ENCODE measurements around the gene CSDE1. TPM values are rescaled to one million over a fixed set of nuclear protein-coding genes. Genes with fewer than 3 reads are reported as not detected.

The CSDE1 gene
- total and polyA plus RNA-seq, 4 donors: 135 to 591 (median 294) TPM

DNA sequence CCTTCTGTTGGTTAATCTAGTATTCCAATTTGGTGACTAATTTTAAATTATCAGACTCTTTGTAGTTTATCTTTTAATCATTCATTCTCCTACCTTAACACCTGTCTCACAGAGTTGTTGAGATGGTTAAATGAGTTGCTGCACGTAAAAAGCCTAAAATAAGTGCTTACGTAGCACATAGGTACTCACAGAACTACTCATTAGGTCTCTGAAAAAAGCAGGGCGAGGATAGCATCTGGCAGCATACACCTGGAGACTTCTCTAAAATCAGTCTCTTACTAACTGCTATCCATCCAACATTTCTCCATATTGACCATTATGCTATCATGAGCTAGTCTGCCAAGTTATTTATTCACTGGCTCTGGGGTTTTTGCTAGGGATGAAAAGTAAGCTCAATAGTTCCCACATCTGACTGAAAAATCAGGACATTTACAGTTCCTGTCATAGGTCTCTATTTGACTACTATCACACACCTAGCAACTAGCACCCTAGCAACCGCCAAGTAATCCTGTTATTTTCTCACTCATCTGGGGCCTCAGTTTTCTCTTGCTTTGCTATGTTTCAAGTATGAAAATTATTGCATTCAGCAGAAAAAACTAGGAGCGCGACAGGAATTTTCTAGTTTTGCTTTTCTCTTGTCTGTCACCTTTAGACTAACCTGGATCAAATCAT is 11.2 kb downstream of the CSDE1 start:
- Histone ChIP-seq H3K4me1 (ENCODE audit: control insufficient read depth in 5 of 5, insufficient read depth in 5 of 5, low read length in 5 of 5) (peaks cover 0 to 38% (median 2%) of the 10 kb centered on the region in 5 donors), H3K27me3 (ENCODE audit: control insufficient read depth in 3 of 3, insufficient read depth in 3 of 3, low read length in 2 of 3) (no peaks in the 10 kb centered on the region), H3K4me3 (no peak overlapping the region), H3K9ac (ENCODE audit: insufficient read depth in 1 of 2, low read length in 2 of 2) (no peak overlapping the region), H3K27ac (ENCODE audit: low read depth in 1 of 2, low read length in 1 of 2) (no peak overlapping the region), H3K9me3 (ENCODE audit: control insufficient read depth in 4 of 4, insufficient read depth in 3 of 4, low read length in 3 of 4) (no peaks in the 10 kb centered on the region), H3K36me3 (ENCODE audit: control insufficient read depth in 4 of 4, insufficient read depth in 4 of 4, low read length in 4 of 4) (peaks cover 7 to 29% (median 13%) of the 10 kb centered on the region in 4 donors)
- WGBS, 2 donors: 86 to 89% methylated on average over 6 of the region's 6 CpGs
- TF ChIP-seq, protein P1, sequence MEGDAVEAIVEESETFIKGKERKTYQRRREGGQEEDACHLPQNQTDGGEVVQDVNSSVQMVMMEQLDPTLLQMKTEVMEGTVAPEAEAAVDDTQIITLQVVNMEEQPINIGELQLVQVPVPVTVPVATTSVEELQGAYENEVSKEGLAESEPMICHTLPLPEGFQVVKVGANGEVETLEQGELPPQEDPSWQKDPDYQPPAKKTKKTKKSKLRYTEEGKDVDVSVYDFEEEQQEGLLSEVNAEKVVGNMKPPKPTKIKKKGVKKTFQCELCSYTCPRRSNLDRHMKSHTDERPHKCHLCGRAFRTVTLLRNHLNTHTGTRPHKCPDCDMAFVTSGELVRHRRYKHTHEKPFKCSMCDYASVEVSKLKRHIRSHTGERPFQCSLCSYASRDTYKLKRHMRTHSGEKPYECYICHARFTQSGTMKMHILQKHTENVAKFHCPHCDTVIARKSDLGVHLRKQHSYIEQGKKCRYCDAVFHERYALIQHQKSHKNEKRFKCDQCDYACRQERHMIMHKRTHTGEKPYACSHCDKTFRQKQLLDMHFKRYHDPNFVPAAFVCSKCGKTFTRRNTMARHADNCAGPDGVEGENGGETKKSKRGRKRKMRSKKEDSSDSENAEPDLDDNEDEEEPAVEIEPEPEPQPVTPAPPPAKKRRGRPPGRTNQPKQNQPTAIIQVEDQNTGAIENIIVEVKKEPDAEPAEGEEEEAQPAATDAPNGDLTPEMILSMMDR (IDR thresholded peaks at IDR 0.05; ENCODE audit: control extremely low read depth, extremely low read depth): no peak
- ATAC-seq (ENCODE audit: insufficient read depth, low FRiP score): no peak
- no peak for DNase-seq

DNA sequence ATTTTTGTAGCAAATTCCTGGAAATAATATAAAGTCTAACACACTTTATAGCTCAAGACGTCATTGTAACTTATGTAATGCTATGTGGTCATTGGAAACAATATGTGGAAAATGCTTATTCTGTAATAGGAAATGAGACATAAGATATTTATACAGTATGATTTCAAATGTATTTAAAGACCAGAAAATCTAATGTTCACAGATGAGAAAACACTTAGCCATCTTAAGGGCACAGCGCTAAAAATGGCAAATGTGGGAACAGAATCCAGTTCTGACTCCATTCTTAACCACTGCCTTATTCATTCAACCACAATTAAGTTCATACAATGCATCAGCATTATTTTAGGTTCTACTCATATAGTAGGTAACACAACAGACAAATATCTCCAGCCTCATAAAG is 12.5 kb downstream of the CSDE1 start:
- peaks cover 0 to 34% (median 0%) of the 10 kb centered on the region in 5 donors for H3K4me1 ChIP-seq (ENCODE audit: control insufficient read depth in 5 of 5, insufficient read depth in 5 of 5, low read length in 5 of 5)
- ATAC-seq (ENCODE audit: insufficient read depth, low FRiP score) (no peak), DNase-seq (no peak)
- H3K36me3 ChIP-seq (ENCODE audit: control insufficient read depth in 4 of 4, insufficient read depth in 4 of 4, low read length in 4 of 4): peaks cover 11 to 30% (median 16%) of the 10 kb centered on the region in 4 donors
- no peak overlapping the region for H3K4me3 ChIP-seq
- no peak overlapping the region for H3K27ac ChIP-seq (ENCODE audit: low read depth in 1 of 2, low read length in 1 of 2)
- no peak overlapping the region for H3K9ac ChIP-seq (ENCODE audit: insufficient read depth in 1 of 2, low read length in 2 of 2)
- 64% methylated on average over 2 of the region's 2 CpGs for WGBS, 2 donors
- TF ChIP-seq, protein P1 (IDR thresholded peaks at IDR 0.05; ENCODE audit: control extremely low read depth, extremely low read depth): no peak
- H3K9me3 ChIP-seq (ENCODE audit: control insufficient read depth in 4 of 4, insufficient read depth in 3 of 4, low read length in 3 of 4): no peaks in the 10 kb centered on the region
- H3K27me3 ChIP-seq (ENCODE audit: control insufficient read depth in 3 of 3, insufficient read depth in 3 of 3, low read length in 2 of 3): no peaks in the 10 kb centered on the region

DNA sequence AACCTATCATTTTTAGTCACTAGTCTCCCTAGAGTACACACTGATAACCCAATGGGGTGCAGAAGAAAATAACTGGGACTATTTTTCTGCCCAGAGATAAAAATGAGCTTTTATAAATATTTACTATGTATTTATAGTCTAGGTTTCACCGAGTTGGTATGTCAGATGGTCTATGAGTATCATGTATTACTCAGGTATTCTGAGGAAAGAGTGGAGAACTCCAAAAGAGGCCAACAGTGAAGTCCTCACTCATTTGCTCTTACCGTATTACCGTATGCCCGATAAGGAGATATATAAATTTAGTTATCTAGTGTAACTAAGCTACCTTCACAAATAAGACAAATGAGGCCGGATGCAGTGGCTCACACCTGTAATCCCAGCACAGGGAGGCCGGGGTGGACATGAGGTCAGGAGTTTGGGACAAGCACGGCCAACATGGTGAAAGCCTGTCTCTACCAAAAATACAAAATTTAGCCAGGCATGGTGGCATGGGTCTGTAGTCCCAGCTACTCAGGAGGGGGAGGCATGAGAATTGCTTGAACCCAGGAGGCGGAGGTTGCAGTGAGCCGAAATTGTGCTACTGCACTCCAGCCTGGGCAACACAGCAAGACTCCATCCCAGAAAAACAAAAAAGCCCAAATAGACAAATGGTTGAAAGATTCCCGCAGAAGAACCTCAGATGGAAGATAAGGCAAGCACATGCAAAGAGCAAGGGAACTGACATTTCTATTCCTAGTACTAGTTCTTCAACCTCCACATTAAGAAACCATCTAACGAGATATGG is 15.6 kb downstream of the CSDE1 start:
- no peak for ATAC-seq (ENCODE audit: insufficient read depth, low FRiP score)
- Histone ChIP-seq H3K9ac (ENCODE audit: insufficient read depth in 1 of 2, low read length in 2 of 2) (no peak overlapping the region), H3K36me3 (ENCODE audit: control insufficient read depth in 4 of 4, insufficient read depth in 4 of 4, low read length in 4 of 4) (peaks cover 9 to 17% (median 13%) of the 10 kb centered on the region in 4 donors), H3K4me1 (ENCODE audit: control insufficient read depth in 5 of 5, insufficient read depth in 5 of 5, low read length in 5 of 5) (peaks cover 0 to 17% (median 0%) of the 10 kb centered on the region in 5 donors), H3K4me3 (no peak overlapping the region), H3K27me3 (ENCODE audit: control insufficient read depth in 3 of 3, insufficient read depth in 3 of 3, low read length in 2 of 3) (no peaks in the 10 kb centered on the region), H3K27ac (ENCODE audit: low read depth in 1 of 2, low read length in 1 of 2) (no peak overlapping the region), H3K9me3 (ENCODE audit: control insufficient read depth in 4 of 4, insufficient read depth in 3 of 4, low read length in 3 of 4) (no peaks in the 10 kb centered on the region)
- TF ChIP-seq, protein P1 (IDR thresholded peaks at IDR 0.05; ENCODE audit: control extremely low read depth, extremely low read depth): no peak
- 93 to 95% methylated on average over 11 of the region's 11 CpGs for WGBS, 2 donors
- no peak for DNase-seq

Data from lung (tissue), 12 donors.